Peyer's patch (tissue), 4 donors: ENCODE results near the gene LTBP1.

ENCODE experiments used
- POLR2A ChIP-seq, 2 donors: fragments of 450-650 bp; IDR thresholded peaks; one replicate each; pipeline ENCODE4 v1.5.1; 2017; ENCODE audit warnings: antibody characterized with exemption in 2 of 2, mild to moderate bottlenecking in 2 of 2, moderate library complexity in 2 of 2
- TF ChIP-seq, protein P1 (sequence below), 6 experiments: fragments of 450-650 bp in 4 of 6; fragments of 200-600 bp in 2 of 6; sonication (generic) in 1 of 6; IDR thresholded peaks; one replicate each; pipeline ENCODE4 v1.5.1; 2017 to 2019; ENCODE audit warnings: antibody characterized with exemption in 6 of 6, mild to moderate bottlenecking in 3 of 6, moderate library complexity in 1 of 6

- TF ChIP-seq, protein P1, sequence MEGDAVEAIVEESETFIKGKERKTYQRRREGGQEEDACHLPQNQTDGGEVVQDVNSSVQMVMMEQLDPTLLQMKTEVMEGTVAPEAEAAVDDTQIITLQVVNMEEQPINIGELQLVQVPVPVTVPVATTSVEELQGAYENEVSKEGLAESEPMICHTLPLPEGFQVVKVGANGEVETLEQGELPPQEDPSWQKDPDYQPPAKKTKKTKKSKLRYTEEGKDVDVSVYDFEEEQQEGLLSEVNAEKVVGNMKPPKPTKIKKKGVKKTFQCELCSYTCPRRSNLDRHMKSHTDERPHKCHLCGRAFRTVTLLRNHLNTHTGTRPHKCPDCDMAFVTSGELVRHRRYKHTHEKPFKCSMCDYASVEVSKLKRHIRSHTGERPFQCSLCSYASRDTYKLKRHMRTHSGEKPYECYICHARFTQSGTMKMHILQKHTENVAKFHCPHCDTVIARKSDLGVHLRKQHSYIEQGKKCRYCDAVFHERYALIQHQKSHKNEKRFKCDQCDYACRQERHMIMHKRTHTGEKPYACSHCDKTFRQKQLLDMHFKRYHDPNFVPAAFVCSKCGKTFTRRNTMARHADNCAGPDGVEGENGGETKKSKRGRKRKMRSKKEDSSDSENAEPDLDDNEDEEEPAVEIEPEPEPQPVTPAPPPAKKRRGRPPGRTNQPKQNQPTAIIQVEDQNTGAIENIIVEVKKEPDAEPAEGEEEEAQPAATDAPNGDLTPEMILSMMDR (IDR thresholded peaks at IDR 0.05) = no peak
- no peak for TF ChIP-seq POLR2A (IDR thresholded peaks at IDR 0.05)
Observed at GRCh38 chr2:33118651-33119050, 171.9 kb downstream of the LTBP1 start.
